Gastrocnemius medialis (tissue), 4 donors: ENCODE results near the gene MOV10.
"Not testable (repeated sequence)": the region's sequence is repeated elsewhere in the genome, so short reads cannot be mapped to it uniquely, and the experiment has no call there.

Experiments used
- POLR2A ChIP-seq, 2 donors: fragments of 450-650 bp; IDR thresholded peaks; one replicate each; pipeline ENCODE4 v1.6.1; 2017; ENCODE audit warnings: antibody characterized with exemption in 2 of 2, mild to moderate bottlenecking in 2 of 2, moderate library complexity in 2 of 2
- TF ChIP-seq, protein P1 (sequence below), 5 experiments: fragments of 450-650 bp in 3 of 5; fragments of 200-600 bp in 2 of 5; sonication (generic) in 2 of 5; IDR thresholded peaks in 4 of 5; conservative IDR thresholded peaks in 1 of 5; 1 replicate in 4 of 5; 2 replicates in 1 of 5; pipeline ENCODE4 v1.5.1; 2016 to 2019; ENCODE audit warnings: antibody characterized with exemption in 5 of 5, mild to moderate bottlenecking in 3 of 5, moderate library complexity in 3 of 5

- TF ChIP-seq POLR2A (IDR thresholded peaks at IDR 0.05) = not testable (repeated sequence)
- TF ChIP-seq, protein P1, sequence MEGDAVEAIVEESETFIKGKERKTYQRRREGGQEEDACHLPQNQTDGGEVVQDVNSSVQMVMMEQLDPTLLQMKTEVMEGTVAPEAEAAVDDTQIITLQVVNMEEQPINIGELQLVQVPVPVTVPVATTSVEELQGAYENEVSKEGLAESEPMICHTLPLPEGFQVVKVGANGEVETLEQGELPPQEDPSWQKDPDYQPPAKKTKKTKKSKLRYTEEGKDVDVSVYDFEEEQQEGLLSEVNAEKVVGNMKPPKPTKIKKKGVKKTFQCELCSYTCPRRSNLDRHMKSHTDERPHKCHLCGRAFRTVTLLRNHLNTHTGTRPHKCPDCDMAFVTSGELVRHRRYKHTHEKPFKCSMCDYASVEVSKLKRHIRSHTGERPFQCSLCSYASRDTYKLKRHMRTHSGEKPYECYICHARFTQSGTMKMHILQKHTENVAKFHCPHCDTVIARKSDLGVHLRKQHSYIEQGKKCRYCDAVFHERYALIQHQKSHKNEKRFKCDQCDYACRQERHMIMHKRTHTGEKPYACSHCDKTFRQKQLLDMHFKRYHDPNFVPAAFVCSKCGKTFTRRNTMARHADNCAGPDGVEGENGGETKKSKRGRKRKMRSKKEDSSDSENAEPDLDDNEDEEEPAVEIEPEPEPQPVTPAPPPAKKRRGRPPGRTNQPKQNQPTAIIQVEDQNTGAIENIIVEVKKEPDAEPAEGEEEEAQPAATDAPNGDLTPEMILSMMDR (IDR thresholded peaks at IDR 0.05 in 4 of 5, conservative IDR thresholded peaks at IDR 0.05 in 1 of 5) = not testable (repeated sequence)
Observed at GRCh38 chr1:112721294-112721693, 46.8 kb downstream of the MOV10 start.
